ENCODE results near the gene ARHGEF4. TPM values are rescaled to one million over a fixed set of nuclear protein-coding genes. Genes with fewer than 3 reads are reported as not detected.

Gene ARHGEF4
- total and polyA plus RNA-seq, 10 of the 15 experiments (the other 5 are each of a cell fraction or from before 2014, with no cell fraction given): 0.02 to 0.24 (median 0.16) TPM; not detected in 6

GRCh38 chr2:130848526-130849210, 12.0 kb downstream of the ARHGEF4 start:
- DNase-seq (ENCODE audit: low read depth, low spot score) (no peak), FAIRE-seq (no peak), ATAC-seq (no peak)
- 38% methylated on average over 11 of the region's 12 CpGs for WGBS (ENCODE audit: insufficient coverage, insufficient replicate concordance, low lambda C conversion rate, missing lambda C conversion rate)
- Histone ChIP-seq H2AFZ (ENCODE audit: control insufficient read depth, low read depth, low read length) (no peak overlapping the region), H3K4me2 (ENCODE audit: control insufficient read depth, insufficient read depth) (no peak overlapping the region), H3K79me2 (ENCODE audit: control insufficient read depth, insufficient read depth, low read length) (no peaks in the 10 kb centered on the region), H3K27ac (ENCODE audit: control insufficient read depth, insufficient read depth) (no peak overlapping the region), H4K20me1 (ENCODE audit: control insufficient read depth, insufficient read depth) (no peaks in the 10 kb centered on the region), H3K27me3 (replicated peaks in 1 of 2; ENCODE audit: control insufficient read depth in 2 of 2, insufficient read depth in 2 of 2, low read length in 1 of 2) (no peaks in the 10 kb centered on the region; a peak in 1 of 4 replicates), H3K9ac (ENCODE audit: control insufficient read depth, insufficient read depth, low read length) (no peak overlapping the region), H3K4me3 (no peak overlapping the region), H3K36me3 (ENCODE audit: control insufficient read depth in 2 of 2, insufficient read depth in 2 of 2, low read length in 1 of 2) (no peaks in the 10 kb centered on the region), H3K9me3 (replicated peaks; ENCODE audit: control insufficient read depth, insufficient read depth, low read length) (no peaks in the 10 kb centered on the region), H3K4me1 (ENCODE audit: control insufficient read depth, insufficient read depth, low read length) (no peaks in the 10 kb centered on the region)
- in situ Hi-C loops (cut with MboI) (no loop called here), intact Hi-C loops (cut with micrococcal nuclease; ENCODE audit: unreplicated experiment) (no loop called here)
- no peak for TF ChIP-seq SPI1 (IDR thresholded peaks at IDR 0.05; ENCODE audit: borderline replicate concordance, insufficient read depth, low read depth, low read length)
- no peak for TF ChIP-seq LARP7 (IDR thresholded peaks at IDR 0.05)
- no peak for TF ChIP-seq MEF2B (IDR thresholded peaks at IDR 0.05; ENCODE audit: partially characterized antibody, poor library complexity, severe bottlenecking)
- TF ChIP-seq FOXM1 (IDR thresholded peaks at IDR 0.05; ENCODE audit: low read depth, low read length): no peak
- no peak for TF ChIP-seq YBX1 (IDR thresholded peaks at IDR 0.05)
- TF ChIP-seq CHD4 (IDR thresholded peaks at IDR 0.05): no peak
- TF ChIP-seq CEBPZ (IDR thresholded peaks at IDR 0.05; ENCODE audit: low read depth, low read length): no peak
- TF ChIP-seq POLR2AphosphoS5 (IDR thresholded peaks at IDR 0.05; ENCODE audit: low read length): no peak
- TF ChIP-seq MTA3 (IDR thresholded peaks at IDR 0.05; ENCODE audit: borderline replicate concordance, low read length): no peak
- no peak for TF ChIP-seq HDAC6 (IDR thresholded peaks at IDR 0.05; ENCODE audit: unreplicated experiment)
- ChIA-PET POLR2A (no interaction called here), CTCF (no interaction called here), SMC1A (ENCODE audit: uncharacterized antibody, unreplicated experiment) (no interaction called here), RAD21 (ENCODE audit: unreplicated experiment) (no interaction called here)
- no TSS peak for BruUV-seq (replicated peaks)
